HG02642 (cell line): ENCODE measurements around the gene HAND2.

Source experiments
- ATAC-seq: cut with Tn5 transposase; IDR thresholded peaks from one replicate; pipeline ENCODE4 v1.9.1; 2021; ENCODE audit warnings: mild to moderate bottlenecking; ENCODE audit not compliant: unreplicated experiment, poor library complexity

HAND2 gene

GRCh38 chr4:173529477-173530325 lies at the start of gene HAND2:
Gene HAND2, minus strand, starts transcription at chr4:173530229. Its CDS starts 940 bp downstream, at chr4:173529289.
- no peak for ATAC-seq

GRCh38 chr4:173578956-173579355 lies 48.9 kb upstream of the HAND2 start:
- ATAC-seq: no peak

- no peak for ATAC-seq
Observed at GRCh38 chr4:173577963-173578362, 47.9 kb upstream of the HAND2 start.

GRCh38 chr4:173575482-173576152 lies 45.6 kb upstream of the HAND2 start:
- no peak for ATAC-seq

- no peak for ATAC-seq
Observed at GRCh38 chr4:173573725-173574124, 43.7 kb upstream of the HAND2 start.

GRCh38 chr4:173573286-173573685 lies 43.3 kb upstream of the HAND2 start:
- ATAC-seq: no peak

GRCh38 chr4:173572493-173573129 lies 42.6 kb upstream of the HAND2 start:
- ATAC-seq: no peak

GRCh38 chr4:173571620-173572019 lies 41.6 kb upstream of the HAND2 start:
- ATAC-seq: no peak

GRCh38 chr4:173565281-173565680 lies 35.3 kb upstream of the HAND2 start:
- ATAC-seq: no peak

- ATAC-seq: no peak
Observed at GRCh38 chr4:173564461-173564860, 34.4 kb upstream of the HAND2 start.

GRCh38 chr4:173560896-173561295 lies 30.9 kb upstream of the HAND2 start:
- ATAC-seq: no peak

GRCh38 chr4:173556398-173557131 lies 26.5 kb upstream of the HAND2 start:
- ATAC-seq: no peak

GRCh38 chr4:173547889-173548288 lies 17.9 kb upstream of the HAND2 start:
- no peak for ATAC-seq

GRCh38 chr4:173546776-173547175 lies 16.7 kb upstream of the HAND2 start:
- no peak for ATAC-seq

GRCh38 chr4:173545440-173545839 lies 15.4 kb upstream of the HAND2 start:
- no peak for ATAC-seq

GRCh38 chr4:173543266-173543665 lies 13.2 kb upstream of the HAND2 start:
- no peak for ATAC-seq

- ATAC-seq: no peak
Observed at GRCh38 chr4:173539986-173540385, 10.0 kb upstream of the HAND2 start.

- peak; percentile 16 for ATAC-seq
Observed at GRCh38 chr4:173538909-173539445, 8.9 kb upstream of the HAND2 start.

- ATAC-seq: peak; percentile 41
Observed at GRCh38 chr4:173538148-173538908, 8.3 kb upstream of the HAND2 start.
